HEK293T (cell line): ENCODE results near the gene MORC4.

Experiments
- CTCF ChIA-PET: fragments of 350-600 bp; formaldehyde crosslinking; extraction: SDS; loops from one replicate; lab custom pipeline; 2021; ENCODE audit warnings: antibody characterized with exemption, inconsistent platforms; lab: Yijun Ruan, JAX
- POLR2A ChIA-PET: fragments of 350-600 bp; formaldehyde crosslinking; extraction: SDS; loops from one replicate; lab custom pipeline; 2020; ENCODE audit warnings: antibody characterized with exemption, inconsistent platforms; lab: Yijun Ruan, JAX
- DNase-seq: peaks from one replicate; pipeline ENCODE4 v3.0.0; 2012; ENCODE audit warnings: mixed read lengths; ENCODE audit errors: extremely low spot score
- ARNT ChIP-seq: fragments of 450-650 bp; IDR thresholded peaks from 2 replicates; pipeline ENCODE4 v1.6.1; 2017; ENCODE audit warnings: mild to moderate bottlenecking
- BHLHE40 ChIP-seq: fragments of 450-650 bp; IDR thresholded peaks from 2 replicates; pipeline ENCODE4 v1.6.1; 2016; ENCODE audit warnings: mild to moderate bottlenecking, moderate library complexity, borderline replicate concordance
- CTBP1 ChIP-seq: fragments of 450-650 bp; IDR thresholded peaks from 2 replicates; pipeline ENCODE4 v1.6.1; 2016; ENCODE audit warnings: borderline replicate concordance
- ELF4 ChIP-seq: fragments of 450-650 bp; IDR thresholded peaks from 2 replicates; pipeline ENCODE4 v1.6.1; 2017; ENCODE audit warnings: antibody characterized with exemption
- FOXA1 ChIP-seq: fragments of 450-650 bp; IDR thresholded peaks from 2 replicates; pipeline ENCODE4 v1.6.1; 2016; ENCODE audit warnings: mild to moderate bottlenecking
- FOXK2 ChIP-seq: fragments of 450-650 bp; IDR thresholded peaks from 2 replicates; pipeline ENCODE4 v1.6.1; 2016; ENCODE audit warnings: mild to moderate bottlenecking
- FOXM1 ChIP-seq: fragments of 450-650 bp; IDR thresholded peaks from 2 replicates; pipeline ENCODE4 v1.6.1; 2017; ENCODE audit warnings: mild to moderate bottlenecking, borderline replicate concordance
- HDGF ChIP-seq: fragments of 450-650 bp; IDR thresholded peaks from 2 replicates; pipeline ENCODE4 v1.6.1; 2017; ENCODE audit warnings: antibody characterized with exemption, borderline replicate concordance
- L3MBTL2 ChIP-seq: fragments of 450-650 bp; conservative IDR thresholded peaks from 2 replicates; pipeline ENCODE4 v1.6.1; 2016; ENCODE audit warnings: mild to moderate bottlenecking
- LEF1 ChIP-seq: fragments of 450-650 bp; IDR thresholded peaks from 2 replicates; pipeline ENCODE4 v1.6.1; 2017; ENCODE audit warnings: mild to moderate bottlenecking, borderline replicate concordance
- NFRKB ChIP-seq: fragments of 450-650 bp; IDR thresholded peaks from 2 replicates; pipeline ENCODE4 v1.6.1; 2016; ENCODE audit warnings: mild to moderate bottlenecking, moderate library complexity
- SP1 ChIP-seq: fragments of 450-650 bp; IDR thresholded peaks from 2 replicates; pipeline ENCODE4 v1.6.1; 2017
- SUZ12 ChIP-seq: fragments of 450-650 bp; IDR thresholded peaks from 2 replicates; pipeline ENCODE4 v1.6.1; 2016; ENCODE audit warnings: mild to moderate bottlenecking
- TARDBP ChIP-seq: fragments of 450-650 bp; IDR thresholded peaks from 2 replicates; pipeline ENCODE4 v1.6.1; 2016
- ZNF384 ChIP-seq: fragments of 450-650 bp; IDR thresholded peaks from 2 replicates; pipeline ENCODE4 v1.6.1; 2016
- TF ChIP-seq, protein P1 (sequence below): fragments of 450-650 bp; IDR thresholded peaks from 2 replicates; pipeline ENCODE4 v1.6.1; 2016

Gene MORC4

DNA sequence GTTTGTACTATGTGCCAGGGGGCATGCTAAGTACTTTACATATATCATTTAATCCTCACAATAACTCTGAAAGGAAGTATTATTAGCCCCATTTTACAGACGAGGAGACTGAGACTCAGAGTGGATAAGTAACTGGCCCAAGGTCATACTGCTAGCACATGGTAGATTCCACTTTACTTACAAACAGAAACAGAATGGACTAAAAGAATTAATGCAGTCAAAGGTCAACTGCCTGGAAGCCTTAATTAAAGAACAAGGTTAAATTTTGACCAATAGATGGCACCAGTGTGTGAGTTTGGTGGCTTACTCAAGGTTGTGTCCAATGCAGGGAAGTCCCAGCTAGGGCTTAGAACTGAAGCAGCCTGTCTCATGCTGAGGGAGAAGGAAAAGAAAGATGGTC, 101.5 kb downstream of the MORC4 start:
- ChIA-PET CTCF (interaction anchor here (0.6 to 1.7 kb wide), 8 partner anchors 24 to 883 kb away, joined by 3 to 7 read pairs (median 3); no protein-coding TSS in a partner anchor), POLR2A (interaction anchor here (0.9 kb wide), 1 partner anchor 92 kb away, joined by 3 read pairs; no protein-coding TSS in a partner anchor)
- DNase-seq = peak; percentile 67
- TF ChIP-seq SP1 = no peak
- no peak for TF ChIP-seq FOXK2
- no peak for TF ChIP-seq TARDBP
- TF ChIP-seq NFRKB = no peak

DNA sequence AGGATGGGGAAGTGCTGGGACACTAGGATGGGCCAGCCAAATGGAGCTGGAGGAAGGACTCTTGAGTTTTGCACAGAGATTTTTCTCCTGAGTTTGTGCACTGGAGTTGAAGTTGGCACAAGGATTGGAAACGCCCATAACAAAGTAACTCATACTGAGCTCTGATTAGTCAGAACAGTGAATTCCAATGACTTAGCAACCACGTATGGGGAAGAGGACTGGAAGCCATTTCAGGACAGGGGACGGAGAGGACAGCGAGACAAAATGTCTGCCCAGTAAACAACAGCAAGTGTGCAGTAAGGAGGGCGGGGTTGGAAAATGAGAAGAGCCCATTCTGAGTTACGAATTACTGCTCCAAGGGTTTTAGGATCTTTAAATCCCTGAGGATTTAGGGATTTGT, 102.8 kb downstream of the MORC4 start:
- ChIA-PET CTCF (interaction anchor here (0.6 to 1.7 kb wide), 3 partner anchors 13 to 63 kb away, joined by 3 to 7 read pairs (median 6); no protein-coding TSS in a partner anchor), POLR2A (no interaction called here)
- DNase-seq = no peak
- TF ChIP-seq ELF4 = no peak
- TF ChIP-seq, protein P1, sequence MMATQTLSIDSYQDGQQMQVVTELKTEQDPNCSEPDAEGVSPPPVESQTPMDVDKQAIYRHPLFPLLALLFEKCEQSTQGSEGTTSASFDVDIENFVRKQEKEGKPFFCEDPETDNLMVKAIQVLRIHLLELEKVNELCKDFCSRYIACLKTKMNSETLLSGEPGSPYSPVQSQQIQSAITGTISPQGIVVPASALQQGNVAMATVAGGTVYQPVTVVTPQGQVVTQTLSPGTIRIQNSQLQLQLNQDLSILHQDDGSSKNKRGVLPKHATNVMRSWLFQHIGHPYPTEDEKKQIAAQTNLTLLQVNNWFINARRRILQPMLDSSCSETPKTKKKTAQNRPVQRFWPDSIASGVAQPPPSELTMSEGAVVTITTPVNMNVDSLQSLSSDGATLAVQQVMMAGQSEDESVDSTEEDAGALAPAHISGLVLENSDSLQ = no peak
- TF ChIP-seq SP1 = no peak
- TF ChIP-seq NFRKB = no peak
- no peak for TF ChIP-seq FOXK2
- no peak for TF ChIP-seq L3MBTL2
- TF ChIP-seq CTBP1 = no peak
- no peak for TF ChIP-seq HDGF
- no peak for TF ChIP-seq FOXA1
- TF ChIP-seq TARDBP = no peak
- TF ChIP-seq BHLHE40 = no peak

DNA sequence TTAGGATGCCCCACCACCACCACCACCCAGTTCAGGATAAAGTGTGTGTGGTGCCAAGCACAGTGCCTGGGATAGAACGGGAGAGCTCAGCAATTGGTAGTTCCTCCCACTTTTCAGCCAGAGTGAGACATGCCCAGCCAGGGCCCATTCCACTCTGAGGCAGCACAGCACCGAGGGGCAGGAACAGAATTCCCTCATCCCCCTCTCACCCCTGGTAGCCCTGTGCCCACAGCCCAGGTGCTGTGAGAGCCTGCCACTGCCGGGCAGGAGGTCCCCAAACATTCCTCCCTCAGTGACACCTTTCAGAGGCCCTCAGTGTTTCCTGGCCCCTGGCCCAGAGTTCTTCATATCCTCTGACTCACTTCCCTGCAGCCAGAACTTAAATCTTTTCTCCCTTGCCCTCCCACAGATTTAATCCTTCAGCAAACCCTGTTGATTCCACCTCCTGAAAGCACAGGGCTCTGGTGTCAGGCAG, 105.0 kb downstream of the MORC4 start:
- POLR2A ChIA-PET = interaction anchor here (1.1 kb wide), 1 partner anchor 10 kb away, joined by 3 read pairs; no protein-coding TSS in a partner anchor
- TF ChIP-seq BHLHE40 (no peak), LEF1 (no peak), HDGF (no peak), TARDBP (no peak)
- DNase-seq = no peak

DNA sequence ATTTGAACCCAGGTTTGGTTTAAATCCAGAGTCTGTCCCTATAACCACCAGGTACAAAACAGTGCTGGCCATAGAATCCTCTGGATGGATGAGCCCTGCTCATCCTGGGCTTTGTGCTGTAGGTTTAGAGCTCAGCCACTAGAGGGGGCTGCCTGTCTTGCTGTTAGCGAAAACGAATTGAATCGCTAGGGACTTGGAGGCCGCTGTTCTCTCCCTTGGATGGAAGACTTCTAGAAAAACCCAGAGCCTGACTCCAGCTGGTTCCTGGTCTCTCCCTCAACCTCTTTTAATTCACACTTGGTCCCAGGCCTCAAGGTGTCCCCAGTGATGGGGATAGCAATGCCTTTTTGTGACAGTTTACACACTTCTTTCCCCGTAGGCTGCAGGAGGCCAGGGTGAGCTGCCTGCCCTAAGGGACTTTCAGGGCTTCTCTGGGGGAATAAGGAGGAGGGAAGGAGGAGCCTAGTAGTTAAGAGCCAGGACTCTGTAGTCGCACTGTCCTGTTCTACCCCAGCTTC, 105.6 kb downstream of the MORC4 start:
- POLR2A ChIA-PET = interaction anchor here (1.1 kb wide), 1 partner anchor 11 kb away, joined by 3 read pairs; no protein-coding TSS in a partner anchor

More for the DNA sequence above, 105.0 kb downstream of the MORC4 start:
- CTCF ChIA-PET = interaction anchor here (0.6 to 2.0 kb wide), 10 partner anchors 9 to 760 kb away, joined by 3 to 22 read pairs (median 4); partner anchors contain the start of gene RIPPLY1

DNA sequence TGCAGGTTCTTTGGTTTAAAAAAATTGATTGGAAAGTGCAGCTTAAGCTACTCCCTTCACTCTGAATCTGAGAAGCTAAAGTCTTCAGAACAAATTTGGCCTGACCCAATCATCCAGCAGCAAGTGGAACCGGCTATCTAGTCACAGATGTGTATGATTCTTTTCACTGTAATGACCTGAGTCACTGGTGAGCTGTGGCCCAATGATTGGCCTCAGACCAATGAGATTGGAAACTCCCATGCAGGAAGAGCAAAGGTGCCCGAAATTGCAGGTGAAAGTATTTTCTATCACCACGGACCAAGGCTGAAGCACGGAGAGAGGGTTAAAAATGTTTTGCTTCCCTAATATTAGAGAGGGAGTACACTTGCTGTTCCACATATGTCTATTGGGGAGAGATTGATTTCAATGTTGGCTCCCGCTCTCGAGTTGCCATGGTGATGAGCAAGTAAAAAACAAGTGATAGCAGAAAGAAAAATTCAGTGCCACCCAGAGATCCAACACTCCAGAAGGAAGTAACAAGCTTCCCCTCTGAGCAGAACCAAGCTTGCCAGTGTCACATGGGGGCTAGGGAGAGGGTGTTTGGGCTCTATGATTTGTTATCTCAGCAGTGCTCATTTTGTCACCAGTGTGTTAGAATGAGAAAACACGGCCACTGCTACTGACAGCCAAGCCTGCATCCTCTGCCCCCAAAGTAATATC, 108.1 kb downstream of the MORC4 start:
- TF ChIP-seq FOXM1 (no peak), HDGF (no peak), SP1 (no peak), BHLHE40 (no peak), ARNT (no peak), ELF4 (no peak), ZNF384 (no peak), SUZ12 (no peak), LEF1 (no peak), FOXK2 (no peak)
- TF ChIP-seq, protein P1 = no peak
- POLR2A ChIA-PET = no interaction called here
- CTCF ChIA-PET = interaction anchor here (0.5 to 0.8 kb wide), 2 partner anchors 282 to 436 kb away, joined by 3 read pairs; no protein-coding TSS in a partner anchor
- DNase-seq = no peak

More for the DNA sequence above, 105.6 kb downstream of the MORC4 start:
- peak; percentile 85 for DNase-seq
- TF ChIP-seq HDGF (no peak), FOXA1 (no peak), SP1 (no peak), ELF4 (no peak), ZNF384 (no peak), SUZ12 (no peak), BHLHE40 (no peak), NFRKB (no peak), ARNT (no peak), FOXK2 (no peak), TARDBP (no peak), FOXM1 (no peak), CTBP1 (no peak), LEF1 (no peak)
- TF ChIP-seq, protein P1 = no peak
- CTCF ChIA-PET = interaction anchor here (0.6 to 2.0 kb wide), 14 partner anchors 10 to 1105 kb away, joined by 3 to 22 read pairs (median 3); partner anchors contain the start of gene RIPPLY1
